ENCODE results near the gene ACSM2B.
"Not testable (repeated sequence)": the region's sequence is repeated elsewhere in the genome, so short reads cannot be mapped to it uniquely, and the experiment has no call there.

Gene ACSM2B

DNA sequence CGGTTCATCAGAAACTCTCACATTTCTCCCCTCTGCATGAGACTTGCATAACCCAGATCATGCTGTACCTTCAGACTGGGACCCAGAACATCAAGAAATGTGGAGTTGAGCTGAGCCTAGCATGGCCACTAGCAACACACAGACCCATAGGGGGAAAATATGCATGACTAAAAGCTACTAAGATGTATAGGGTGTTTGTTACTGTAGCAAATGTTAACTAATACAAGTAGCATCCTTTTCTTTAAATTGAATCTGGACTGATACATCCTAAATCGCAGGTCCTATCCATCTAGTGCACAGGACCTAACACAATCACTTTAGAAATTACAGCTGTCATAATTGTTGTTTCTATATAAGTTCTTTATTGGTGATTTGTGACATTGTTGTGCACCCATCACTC lies 10.8 kb downstream of the ACSM2B start:
- not testable (repeated sequence) for H3K27me3 Mint-ChIP-seq, ATAC-seq, DNase-seq, H3K9me3 Mint-ChIP-seq, H3K4me3 Mint-ChIP-seq, H3K4me1 Mint-ChIP-seq, H3K27ac Mint-ChIP-seq

DNA sequence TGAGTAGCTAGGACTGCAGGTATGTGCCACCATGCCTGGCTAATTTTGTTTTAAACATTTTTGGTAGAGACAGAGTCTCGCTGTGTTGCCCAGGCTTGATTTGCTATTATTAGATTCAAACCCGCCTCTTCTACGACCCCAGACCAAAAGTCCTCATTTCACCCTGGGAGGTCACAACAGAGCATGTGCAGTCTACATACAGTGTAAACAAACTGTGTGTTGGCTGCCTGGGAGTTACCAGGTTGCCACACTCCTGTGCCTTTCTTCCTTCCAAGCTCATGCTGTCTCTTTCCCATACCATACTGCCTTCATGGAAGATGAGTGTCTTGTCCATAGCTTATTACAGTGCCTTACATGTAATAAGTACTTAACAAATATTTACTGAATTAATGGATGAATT lies 11.9 kb downstream of the ACSM2B start:
- not testable (repeated sequence) for H3K4me3 Mint-ChIP-seq, H3K9me3 Mint-ChIP-seq, DNase-seq, H3K27me3 Mint-ChIP-seq, ATAC-seq, H3K27ac Mint-ChIP-seq, H3K4me1 Mint-ChIP-seq

GRCh38 chr16:20555628-20556027 lies 20.5 kb downstream of the ACSM2B start:
- not testable (repeated sequence) for H3K9me3 Mint-ChIP-seq, H3K27ac Mint-ChIP-seq

DNA sequence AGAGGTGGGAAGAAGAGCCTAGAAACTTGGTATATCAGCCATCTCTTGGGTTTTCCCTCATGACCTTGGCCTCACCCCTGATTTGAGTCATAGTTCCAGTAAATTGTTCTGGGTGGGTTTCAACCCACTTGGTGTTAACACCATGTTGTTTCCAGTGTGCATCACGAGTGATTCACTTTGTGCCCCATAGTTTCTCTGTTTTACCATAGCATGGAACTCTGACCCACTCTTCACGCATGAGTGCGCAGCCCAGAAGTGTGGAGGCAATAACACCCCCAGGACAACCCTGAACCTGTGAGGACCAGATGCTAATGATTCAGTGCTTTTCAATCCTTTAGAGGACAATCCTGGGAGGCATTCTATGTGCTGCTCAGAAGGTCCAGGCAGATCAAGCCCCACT lies 21.5 kb downstream of the ACSM2B start:
- not testable (repeated sequence) for ATAC-seq, DNase-seq, H3K27ac Mint-ChIP-seq, H3K9me3 Mint-ChIP-seq, H3K4me3 Mint-ChIP-seq, H3K4me1 Mint-ChIP-seq
- peaks cover 13% of the 10 kb centered on the region for H3K27me3 Mint-ChIP-seq

More at GRCh38 chr16:20555628-20556027, 20.5 kb downstream of the ACSM2B start:
- H3K27me3 Mint-ChIP-seq: peaks cover 13% of the 10 kb centered on the region
- not testable (repeated sequence) for DNase-seq, ATAC-seq, H3K4me3 Mint-ChIP-seq, H3K4me1 Mint-ChIP-seq

- not testable (repeated sequence) for H3K4me1 Mint-ChIP-seq, DNase-seq, H3K9me3 Mint-ChIP-seq, H3K4me3 Mint-ChIP-seq, ATAC-seq, H3K27ac Mint-ChIP-seq
- peaks cover 13% of the 10 kb centered on the region for H3K27me3 Mint-ChIP-seq
Observed at GRCh38 chr16:20553493-20553892, 22.7 kb downstream of the ACSM2B start.

DNA sequence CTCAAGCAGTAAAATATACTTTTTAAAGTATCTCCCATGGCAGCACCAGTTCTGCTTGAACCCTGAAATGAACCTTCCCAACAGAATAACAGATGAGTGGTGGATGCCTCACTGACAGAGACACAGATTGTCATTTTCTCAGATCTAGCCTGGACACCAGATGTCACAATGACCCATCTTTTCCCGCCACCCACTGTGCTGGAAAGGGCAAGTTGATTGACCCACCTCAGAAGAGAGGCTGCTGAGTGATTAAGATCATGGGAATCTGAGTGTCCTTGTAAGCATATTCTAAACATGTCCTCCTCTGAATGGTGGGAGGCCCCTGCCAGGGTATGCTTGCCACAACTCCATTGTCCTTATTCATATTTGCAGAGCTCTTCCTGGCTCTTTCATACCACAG lies 29.2 kb downstream of the ACSM2B start:
- not testable (repeated sequence) for DNase-seq, ATAC-seq, H3K4me1 Mint-ChIP-seq, H3K9me3 Mint-ChIP-seq, H3K4me3 Mint-ChIP-seq
- peak overlapping the region in 1 of 2 donors; percentile 32 for H3K27ac Mint-ChIP-seq
- H3K27me3 Mint-ChIP-seq: peaks cover 38% of the 10 kb centered on the region

DNA sequence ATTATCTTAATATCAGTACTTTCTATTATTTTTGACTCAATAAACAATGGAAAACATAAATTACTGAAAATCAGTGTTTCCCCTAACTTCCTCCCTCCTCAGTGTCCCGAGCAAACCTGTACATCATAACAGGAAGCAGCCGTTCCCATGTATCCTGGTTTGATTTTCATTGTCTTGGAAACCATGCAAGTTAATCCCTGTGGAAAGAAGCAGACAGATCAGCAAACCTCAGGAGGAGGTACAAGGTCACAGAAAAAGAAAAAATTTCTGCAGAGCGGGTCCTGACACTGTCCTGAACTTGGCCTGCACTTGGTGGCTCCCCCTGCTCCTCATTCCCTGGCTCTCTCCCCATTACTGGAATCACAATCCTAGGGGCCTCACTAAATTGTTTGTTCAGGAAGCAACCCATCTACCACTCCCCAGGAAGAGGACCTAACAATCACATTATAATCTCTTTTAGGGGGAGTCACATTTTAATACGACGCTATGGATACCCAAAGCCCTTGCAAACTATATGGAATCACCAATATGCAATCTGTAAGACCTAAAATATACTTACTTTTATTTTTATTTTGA lies 29.8 kb downstream of the ACSM2B start:
- H3K4me1 Mint-ChIP-seq, H3K9me3 Mint-ChIP-seq, H3K4me3 Mint-ChIP-seq, DNase-seq, ATAC-seq: not testable (repeated sequence)
- Mint-ChIP-seq H3K27ac (peak overlapping the region in 1 of 2 donors; percentile 50), H3K27me3 (peaks cover 32% of the 10 kb centered on the region)

- peaks cover 28% of the 10 kb centered on the region for H3K27me3 Mint-ChIP-seq
- H3K4me3 Mint-ChIP-seq, H3K9me3 Mint-ChIP-seq, H3K27ac Mint-ChIP-seq, DNase-seq, H3K4me1 Mint-ChIP-seq, ATAC-seq: not testable (repeated sequence)
Observed at GRCh38 chr16:20540603-20541316, 35.4 kb downstream of the ACSM2B start.

DNA sequence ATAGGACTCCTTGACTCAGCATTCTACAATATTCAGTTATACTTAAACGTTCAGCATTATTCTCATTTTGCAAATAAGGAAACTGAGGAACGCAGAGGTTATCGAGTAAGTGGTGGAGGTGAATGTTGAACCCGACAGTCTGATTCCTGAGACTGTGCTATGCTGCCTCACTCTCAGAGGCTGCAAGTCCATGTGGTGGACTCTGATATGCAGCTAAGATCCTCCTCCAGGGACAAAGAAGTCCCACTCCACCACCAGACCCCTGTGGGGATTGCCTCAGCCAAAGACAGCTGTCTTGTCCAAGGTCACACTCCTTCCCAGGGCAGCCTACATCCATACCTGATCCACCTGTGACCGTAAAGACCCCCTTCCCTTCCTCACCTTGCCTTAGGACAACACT lies 37.5 kb downstream of the ACSM2B start:
- ATAC-seq (no peak), DNase-seq (no peak)
- H3K9me3 Mint-ChIP-seq: no peaks in the 10 kb centered on the region
- no peaks in the 10 kb centered on the region for H3K4me1 Mint-ChIP-seq
- H3K4me3 Mint-ChIP-seq: no peak overlapping the region
- H3K27me3 Mint-ChIP-seq: peaks cover 14% of the 10 kb centered on the region
- H3K27ac Mint-ChIP-seq: no peak overlapping the region

DNA sequence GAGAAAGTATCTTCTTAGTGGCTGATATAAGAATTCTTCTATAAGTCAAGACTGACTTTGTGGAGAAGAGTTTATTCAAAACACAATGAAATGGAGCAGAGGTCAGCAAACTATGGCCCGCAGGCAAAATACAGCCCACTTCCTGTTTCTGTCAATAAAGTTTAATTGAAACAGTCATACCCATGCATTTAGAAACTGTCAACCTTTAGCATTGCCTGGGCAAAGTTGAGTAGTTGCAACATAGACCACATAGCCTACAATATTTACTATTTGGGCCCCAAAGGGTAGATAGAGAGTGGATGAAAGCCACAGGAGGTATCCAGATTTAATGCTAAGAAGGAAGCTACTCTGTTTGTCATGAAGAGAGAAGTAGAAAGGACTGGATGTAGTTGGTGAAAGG lies 38.0 kb downstream of the ACSM2B start:
- Mint-ChIP-seq H3K27ac (no peak overlapping the region), H3K4me3 (no peak overlapping the region), H3K9me3 (no peaks in the 10 kb centered on the region), H3K4me1 (no peaks in the 10 kb centered on the region), H3K27me3 (peaks cover 9% of the 10 kb centered on the region)
- DNase-seq: no peak
- no peak for ATAC-seq

- DNase-seq, H3K4me3 Mint-ChIP-seq, H3K27me3 Mint-ChIP-seq, H3K27ac Mint-ChIP-seq, H3K4me1 Mint-ChIP-seq, H3K9me3 Mint-ChIP-seq, ATAC-seq: not testable (repeated sequence)
Observed at GRCh38 chr16:20536669-20537068, 39.5 kb downstream of the ACSM2B start.

GRCh38 chr16:20532284-20532792 lies 43.8 kb downstream of the ACSM2B start:
- H3K4me3 Mint-ChIP-seq, H3K27me3 Mint-ChIP-seq, H3K27ac Mint-ChIP-seq, DNase-seq, H3K4me1 Mint-ChIP-seq, ATAC-seq, H3K9me3 Mint-ChIP-seq: not testable (repeated sequence)

- DNase-seq, H3K27me3 Mint-ChIP-seq, H3K4me3 Mint-ChIP-seq, H3K4me1 Mint-ChIP-seq, H3K27ac Mint-ChIP-seq, ATAC-seq, H3K9me3 Mint-ChIP-seq: not testable (repeated sequence)
Observed at GRCh38 chr16:20531795-20532194, 44.4 kb downstream of the ACSM2B start.

DNA sequence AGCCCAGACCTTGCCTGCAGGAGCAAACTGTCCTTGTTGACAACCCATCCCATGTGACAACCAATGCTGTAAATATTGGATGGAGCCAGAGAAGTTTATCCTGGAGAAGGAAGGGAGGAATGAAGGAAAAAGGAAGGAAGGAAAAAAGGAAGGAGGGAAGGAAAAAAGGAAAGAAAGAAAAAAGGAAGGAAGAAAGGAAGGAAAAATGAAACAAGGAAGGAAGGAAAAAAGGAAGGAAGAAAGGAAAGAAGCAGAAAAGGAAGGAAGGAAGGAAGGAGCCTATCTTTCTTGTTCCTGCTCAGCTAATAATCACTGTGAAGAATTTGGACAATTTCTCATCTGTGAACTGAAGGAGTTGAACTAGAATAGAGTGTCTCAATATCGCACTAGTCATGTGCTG lies 56.1 kb downstream of the ACSM2B start:
- DNase-seq (no peak), ATAC-seq (no peak)
- Mint-ChIP-seq H3K9me3 (peaks cover 0 to 7% of the 10 kb centered on the region in 2 donors), H3K4me3 (no peak overlapping the region), H3K27me3 (peaks cover 26% of the 10 kb centered on the region), H3K27ac (no peak overlapping the region), H3K4me1 (no peaks in the 10 kb centered on the region)

- DNase-seq (no peak), ATAC-seq (no peak)
- H3K9me3 Mint-ChIP-seq: peaks cover 0 to 10% of the 10 kb centered on the region in 2 donors
- no peak overlapping the region for H3K4me3 Mint-ChIP-seq
- H3K27me3 Mint-ChIP-seq: peaks cover 34% of the 10 kb centered on the region
- no peaks in the 10 kb centered on the region for H3K4me1 Mint-ChIP-seq
- no peak overlapping the region for H3K27ac Mint-ChIP-seq
Observed at GRCh38 chr16:20519231-20519630, 56.9 kb downstream of the ACSM2B start.

GRCh38 chr16:20517149-20517548 lies 59.0 kb downstream of the ACSM2B start:
- DNase-seq: no peak
- Mint-ChIP-seq H3K4me3 (no peak overlapping the region), H3K4me1 (no peaks in the 10 kb centered on the region), H3K9me3 (peaks cover 0 to 10% of the 10 kb centered on the region in 2 donors), H3K27ac (no peak overlapping the region), H3K27me3 (peaks cover 44% of the 10 kb centered on the region)
- ATAC-seq: no peak
